Esophagus squamous epithelium (tissue), 5 donors: Measurements from ENCODE around the gene CCT7. TPM values are rescaled to one million over a fixed set of nuclear protein-coding genes. Genes with fewer than 3 reads are reported as not detected.
"Not testable (repeated sequence)": the region's sequence is repeated elsewhere in the genome, so short reads cannot be mapped to it uniquely, and the experiment has no call there.

Source experiments
- DNase-seq: peaks from one replicate; lab custom pipeline; 2025; lab: John Stamatoyannopoulos, UW
- H3K27ac ChIP-seq, 4 donors: fragments of 200-600 bp; sonication (generic); one replicate each; pipeline ENCODE4 v1.5.1; 2016 to 2019; ENCODE audit warnings: mild to moderate bottlenecking in 1 of 4
- H3K27me3 ChIP-seq, 4 donors: fragments of 200-600 bp; sonication (generic); 1 replicate in 3 of 4; 2 replicates in 1 of 4; pipeline versions ENCODE4 v1.5.1 to v1.6.0; 2017 to 2021; ENCODE audit warnings: antibody characterized with exemption in 1 of 4
- H3K36me3 ChIP-seq, 3 donors: fragments of 200-600 bp; sonication (generic); one replicate each; pipeline ENCODE4 v1.5.1; 2016 to 2019
- H3K4me1 ChIP-seq, 3 donors: fragments of 200-600 bp; sonication (generic); one replicate each; pipeline ENCODE4 v1.5.1; 2017 to 2019
- H3K4me3 ChIP-seq, 4 donors: fragments of 200-600 bp; sonication (generic); 1 replicate in 3 of 4; 2 replicates in 1 of 4; pipeline ENCODE4 v1.5.1; 2016 to 2019; ENCODE audit warnings: mild to moderate bottlenecking in 2 of 4, moderate library complexity in 1 of 4
- H3K9me3 ChIP-seq, 3 donors: fragments of 200-600 bp; sonication (generic); one replicate each; pipeline ENCODE4 v1.5.1; 2016 to 2019
- CTCF ChIP-seq, 6 experiments: fragments of 450-650 bp in 4 of 6; fragments of 200-600 bp in 2 of 6; sonication (generic) in 2 of 6; IDR thresholded peaks; one replicate each; pipeline ENCODE4 v1.5.1; 2016 to 2019; ENCODE audit warnings: antibody characterized with exemption in 6 of 6, mild to moderate bottlenecking in 4 of 6, moderate library complexity in 4 of 6
- POLR2A ChIP-seq, 4 donors: fragments of 450-650 bp; IDR thresholded peaks; one replicate each; pipeline ENCODE4 v1.6.1; 2017; ENCODE audit warnings: antibody characterized with exemption in 4 of 4, mild to moderate bottlenecking in 4 of 4, moderate library complexity in 3 of 4
- WGBS, 2 donors: methylation state at CpG; one replicate each; pipeline ENCODE4 v1.1.5; 2018; 5-methylcytosine and 5-hydroxymethylcytosine counted together
- intact Hi-C: fragments of 100-400 bp; cut with DNase I; formaldehyde crosslinking; loops from one replicate; pipeline ENCODE4 v1.15.0; 2022
- total RNA-seq, 4 donors: library from RNA; depleted of rRNA; stranded (reverse); fragments of >200 nt; gene quantifications; one replicate each; pipeline ENCODE4 v1.1.0, GENCODE V29; 2016
- donor health status: DM: yes; HTN: yes; CAD: no.

CCT7 gene
- total RNA-seq, 4 donors from 2014 or later, result 149 to 246 (median 217) TPM

- intact Hi-C loops, result no loop called here
- Histone ChIP-seq H3K4me3 (no peak overlapping the region), H3K27me3 (peaks cover 0 to 24% (median 0%) of the 10 kb centered on the region in 4 donors), H3K27ac (no peak overlapping the region), H3K36me3 (no peaks in the 10 kb centered on the region), H3K9me3 (no peaks in the 10 kb centered on the region), H3K4me1 (peaks cover 0 to 4% (median 0%) of the 10 kb centered on the region in 3 donors)
- no peak for TF ChIP-seq POLR2A (IDR thresholded peaks at IDR 0.05)
- TF ChIP-seq CTCF (IDR thresholded peaks at IDR 0.05), result no peak
- no peak for DNase-seq
- WGBS, 2 donors, result 80 to 93% methylated on average over 3 to 4 of the region's 4 CpGs
Measured at GRCh38 chr2:73262108-73262651, 28.1 kb downstream of the CCT7 start.

GRCh38 chr2:73262691-73263429, 28.8 kb downstream of the CCT7 start:
- H3K27ac ChIP-seq, DNase-seq, H3K9me3 ChIP-seq, H3K4me3 ChIP-seq, H3K36me3 ChIP-seq, H3K4me1 ChIP-seq, intact Hi-C loops: not testable (repeated sequence)
- WGBS, 2 donors, result 88 to 93% methylated on average over 15 to 17 of the region's 18 CpGs
- H3K27me3 ChIP-seq, result peaks cover 0 to 31% (median 0%) of the 10 kb centered on the region in 4 donors

GRCh38 chr2:73263540-73264331, 29.6 kb downstream of the CCT7 start:
- Histone ChIP-seq H3K4me3 (no peak overlapping the region), H3K9me3 (no peaks in the 10 kb centered on the region), H3K36me3 (no peaks in the 10 kb centered on the region), H3K4me1 (peaks cover 0 to 13% (median 4%) of the 10 kb centered on the region in 3 donors), H3K27me3 (peaks cover 0 to 39% (median 0%) of the 10 kb centered on the region in 4 donors), H3K27ac (no peak overlapping the region)
- no peak for DNase-seq
- TF ChIP-seq CTCF (IDR thresholded peaks at IDR 0.05) (no peak), POLR2A (IDR thresholded peaks at IDR 0.05) (no peak)
- intact Hi-C loops, result no loop called here
- WGBS, 2 donors, result 80 to 85% methylated on average over 2 to 8 of the region's 16 CpGs

GRCh38 chr2:73264332-73264606, 30.2 kb downstream of the CCT7 start:
- 77 to 97% methylated on average over 10 to 12 of the region's 15 CpGs for WGBS, 2 donors
- DNase-seq, result no peak

GRCh38 chr2:73264783-73265182, 30.7 kb downstream of the CCT7 start:
- DNase-seq, result no peak
- Histone ChIP-seq H3K27me3 (peaks cover 0 to 50% (median 0%) of the 10 kb centered on the region in 4 donors), H3K4me3 (no peak overlapping the region), H3K4me1 (peaks cover 4 to 23% (median 7%) of the 10 kb centered on the region in 3 donors), H3K27ac (no peak overlapping the region), H3K9me3 (no peaks in the 10 kb centered on the region), H3K36me3 (no peaks in the 10 kb centered on the region)
- intact Hi-C loops, result no loop called here
- TF ChIP-seq CTCF (IDR thresholded peaks at IDR 0.05), result no peak
- no peak for TF ChIP-seq POLR2A (IDR thresholded peaks at IDR 0.05)
- WGBS, 2 donors, result 70 to 100% methylated on average over 1 to 3 of the region's 4 CpGs

More at GRCh38 chr2:73264332-73264606, 30.2 kb downstream of the CCT7 start:
- no peak overlapping the region for H3K4me3 ChIP-seq
- no peak overlapping the region for H3K27ac ChIP-seq
- TF ChIP-seq POLR2A (IDR thresholded peaks at IDR 0.05) (no peak), CTCF (IDR thresholded peaks at IDR 0.05) (no peak)
- H3K9me3 ChIP-seq, result no peaks in the 10 kb centered on the region
- peaks cover 0 to 45% (median 0%) of the 10 kb centered on the region in 4 donors for H3K27me3 ChIP-seq
- H3K4me1 ChIP-seq, result peaks cover 0 to 18% (median 7%) of the 10 kb centered on the region in 3 donors
- no peaks in the 10 kb centered on the region for H3K36me3 ChIP-seq
- intact Hi-C loops, result no loop called here
